HG03378 (cell line): ENCODE data around the gene TACC3.

Source experiments
- ATAC-seq: cut with Tn5 transposase; IDR thresholded peaks from one replicate; pipeline ENCODE4 v1.9.1; 2021; ENCODE audit warnings: mild to moderate bottlenecking, moderate library complexity; ENCODE audit not compliant: unreplicated experiment

Gene TACC3

GRCh38 chr4:1770791-1771231 lies 49.5 kb downstream of the TACC3 start:
- no peak for ATAC-seq

- ATAC-seq, result no peak
Observed at GRCh38 chr4:1771555-1772305, 50.4 kb downstream of the TACC3 start.

GRCh38 chr4:1772853-1773538 lies 51.7 kb downstream of the TACC3 start:
- no peak for ATAC-seq

GRCh38 chr4:1773754-1774153 lies 52.4 kb downstream of the TACC3 start:
- no peak for ATAC-seq

GRCh38 chr4:1775731-1776500 lies 54.6 kb downstream of the TACC3 start:
- ATAC-seq, result no peak

- ATAC-seq, result no peak
Observed at GRCh38 chr4:1776521-1777161, 55.3 kb downstream of the TACC3 start.

GRCh38 chr4:1777822-1778641 lies 56.7 kb downstream of the TACC3 start:
- no peak for ATAC-seq

GRCh38 chr4:1778642-1779392 lies 57.5 kb downstream of the TACC3 start:
- no peak for ATAC-seq

- ATAC-seq, result no peak
Observed at GRCh38 chr4:1779588-1780382, 58.5 kb downstream of the TACC3 start.

GRCh38 chr4:1780435-1780834 lies 59.1 kb downstream of the TACC3 start:
- ATAC-seq, result no peak

- no peak for ATAC-seq
Observed at GRCh38 chr4:1783015-1783414, 61.7 kb downstream of the TACC3 start.

GRCh38 chr4:1783970-1784369 lies 62.6 kb downstream of the TACC3 start:
- ATAC-seq, result no peak

- no peak for ATAC-seq
Observed at GRCh38 chr4:1784395-1784788, 63.1 kb downstream of the TACC3 start.

GRCh38 chr4:1784789-1785591 lies 63.7 kb downstream of the TACC3 start:
- no peak for ATAC-seq

- ATAC-seq, result no peak
Observed at GRCh38 chr4:1785592-1785991, 64.3 kb downstream of the TACC3 start.

GRCh38 chr4:1786544-1787362 lies 65.4 kb downstream of the TACC3 start:
- ATAC-seq, result no peak

GRCh38 chr4:1787411-1788077 lies 66.2 kb downstream of the TACC3 start:
- no peak for ATAC-seq
